ENCODE measurements around the gene SH3RF2.

Gene SH3RF2

DNA sequence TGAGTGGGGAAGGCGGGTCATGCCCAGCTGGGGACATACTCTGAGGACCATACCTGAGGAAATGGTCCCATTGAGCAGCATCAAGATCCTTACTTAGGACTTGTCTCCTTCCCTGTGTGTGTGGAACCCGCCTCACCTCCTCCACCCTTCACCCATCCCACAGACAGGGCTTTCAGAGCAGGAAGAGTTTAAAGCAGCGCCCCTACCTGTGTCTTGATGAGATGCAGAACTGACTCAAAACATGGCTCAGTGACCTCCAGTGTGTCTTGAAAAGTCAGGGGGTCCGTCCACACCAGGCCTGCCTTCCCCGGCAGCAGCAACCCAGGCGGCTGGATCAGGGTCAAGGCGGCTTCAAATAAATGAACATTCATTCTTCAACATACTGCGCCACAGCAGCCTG, 130.6 kb downstream of the SH3RF2 start:
- TF ChIP-seq ZNF548 (tag by site-specific recombination; IDR thresholded peaks at IDR 0.05) (no peak), ZNF768 (tag by site-specific recombination; IDR thresholded peaks at IDR 0.05) (no peak), ZNF530 (tag by site-specific recombination; IDR thresholded peaks at IDR 0.05; ENCODE audit: low read depth) (no peak), ZNF157 (tag by site-specific recombination; IDR thresholded peaks at IDR 0.05) (no peak), ZNF292 (tag by site-specific recombination; IDR thresholded peaks at IDR 0.05; ENCODE audit: borderline replicate concordance, low read depth) (no peak), ZNF561 (tag by site-specific recombination; IDR thresholded peaks at IDR 0.05; ENCODE audit: borderline replicate concordance) (no peak), ZNF10 (tag by site-specific recombination; IDR thresholded peaks at IDR 0.05) (no peak), ZNF623 (tag by site-specific recombination; IDR thresholded peaks at IDR 0.05) (no peak), ZNF16 (tag by site-specific recombination; IDR thresholded peaks at IDR 0.05; ENCODE audit: low read depth) (no peak), ZNF138 (tag by site-specific recombination; IDR thresholded peaks at IDR 0.05; ENCODE audit: borderline replicate concordance) (no peak), ZNF112 (tag by site-specific recombination; IDR thresholded peaks at IDR 0.05) (no peak), ZNF677 (tag by site-specific recombination; IDR thresholded peaks at IDR 0.05) (no peak), ZNF174 (tag by site-specific recombination; IDR thresholded peaks at IDR 0.05) (no peak), ZNF48 (tag by site-specific recombination; IDR thresholded peaks at IDR 0.05) (no peak), HOXD13 (CRISPR knock-in tag; IDR thresholded peaks at IDR 0.05; ENCODE audit: borderline replicate concordance) (no peak), ZNF558 (tag by site-specific recombination; IDR thresholded peaks at IDR 0.05) (no peak), KLF10 (tag by site-specific recombination; IDR thresholded peaks at IDR 0.05) (no peak)
- TF ChIP-seq, protein P1, sequence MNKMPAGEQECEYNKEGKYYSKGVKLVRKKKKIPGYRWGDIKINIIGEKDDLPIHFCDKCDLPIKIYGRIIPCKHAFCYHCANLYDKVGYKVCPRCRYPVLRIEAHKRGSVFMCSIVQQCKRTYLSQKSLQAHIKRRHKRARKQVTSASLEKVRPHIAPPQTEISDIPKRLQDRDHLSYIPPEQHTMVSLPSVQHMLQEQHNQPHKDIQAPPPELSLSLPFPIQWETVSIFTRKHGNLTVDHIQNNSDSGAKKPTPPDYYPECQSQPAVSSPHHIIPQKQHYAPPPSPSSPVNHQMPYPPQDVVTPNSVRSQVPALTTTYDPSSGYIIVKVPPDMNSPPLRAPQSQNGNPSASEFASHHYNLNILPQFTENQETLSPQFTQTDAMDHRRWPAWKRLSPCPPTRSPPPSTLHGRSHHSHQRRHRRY (tag by site-specific recombination; IDR thresholded peaks at IDR 0.05): no peak
- TF ChIP-seq, protein P2, sequence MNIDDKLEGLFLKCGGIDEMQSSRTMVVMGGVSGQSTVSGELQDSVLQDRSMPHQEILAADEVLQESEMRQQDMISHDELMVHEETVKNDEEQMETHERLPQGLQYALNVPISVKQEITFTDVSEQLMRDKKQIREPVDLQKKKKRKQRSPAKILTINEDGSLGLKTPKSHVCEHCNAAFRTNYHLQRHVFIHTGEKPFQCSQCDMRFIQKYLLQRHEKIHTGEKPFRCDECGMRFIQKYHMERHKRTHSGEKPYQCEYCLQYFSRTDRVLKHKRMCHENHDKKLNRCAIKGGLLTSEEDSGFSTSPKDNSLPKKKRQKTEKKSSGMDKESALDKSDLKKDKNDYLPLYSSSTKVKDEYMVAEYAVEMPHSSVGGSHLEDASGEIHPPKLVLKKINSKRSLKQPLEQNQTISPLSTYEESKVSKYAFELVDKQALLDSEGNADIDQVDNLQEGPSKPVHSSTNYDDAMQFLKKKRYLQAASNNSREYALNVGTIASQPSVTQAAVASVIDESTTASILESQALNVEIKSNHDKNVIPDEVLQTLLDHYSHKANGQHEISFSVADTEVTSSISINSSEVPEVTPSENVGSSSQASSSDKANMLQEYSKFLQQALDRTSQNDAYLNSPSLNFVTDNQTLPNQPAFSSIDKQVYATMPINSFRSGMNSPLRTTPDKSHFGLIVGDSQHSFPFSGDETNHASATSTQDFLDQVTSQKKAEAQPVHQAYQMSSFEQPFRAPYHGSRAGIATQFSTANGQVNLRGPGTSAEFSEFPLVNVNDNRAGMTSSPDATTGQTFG (tag by site-specific recombination; IDR thresholded peaks at IDR 0.05; ENCODE audit: borderline replicate concordance): no peak
- TF ChIP-seq, protein P3, sequence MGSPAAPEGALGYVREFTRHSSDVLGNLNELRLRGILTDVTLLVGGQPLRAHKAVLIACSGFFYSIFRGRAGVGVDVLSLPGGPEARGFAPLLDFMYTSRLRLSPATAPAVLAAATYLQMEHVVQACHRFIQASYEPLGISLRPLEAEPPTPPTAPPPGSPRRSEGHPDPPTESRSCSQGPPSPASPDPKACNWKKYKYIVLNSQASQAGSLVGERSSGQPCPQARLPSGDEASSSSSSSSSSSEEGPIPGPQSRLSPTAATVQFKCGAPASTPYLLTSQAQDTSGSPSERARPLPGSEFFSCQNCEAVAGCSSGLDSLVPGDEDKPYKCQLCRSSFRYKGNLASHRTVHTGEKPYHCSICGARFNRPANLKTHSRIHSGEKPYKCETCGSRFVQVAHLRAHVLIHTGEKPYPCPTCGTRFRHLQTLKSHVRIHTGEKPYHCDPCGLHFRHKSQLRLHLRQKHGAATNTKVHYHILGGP (tag by site-specific recombination; IDR thresholded peaks at IDR 0.05): no peak
- Histone ChIP-seq H3K9me3 (ENCODE audit: control insufficient read depth, insufficient read depth, low read depth, low read length) (no peaks in the 10 kb centered on the region), H3K4me3 (ENCODE audit: low read depth, low read length) (no peak overlapping the region), H3K36me3 (ENCODE audit: control insufficient read depth in 2 of 2, insufficient read depth in 1 of 2, low read length in 2 of 2) (no peaks in the 10 kb centered on the region), H3K4me1 (ENCODE audit: control insufficient read depth, insufficient read depth, low read length) (no peaks in the 10 kb centered on the region), H3K27ac (ENCODE audit: extremely low read depth, low read depth, low read length) (no peak overlapping the region)
- POLR2A ChIA-PET: no interaction called here
- CTCF ChIA-PET: interaction anchor here (0.6 kb wide), 1 partner anchor 456 kb away, joined by 3 read pairs; no protein-coding TSS in a partner anchor

DNA sequence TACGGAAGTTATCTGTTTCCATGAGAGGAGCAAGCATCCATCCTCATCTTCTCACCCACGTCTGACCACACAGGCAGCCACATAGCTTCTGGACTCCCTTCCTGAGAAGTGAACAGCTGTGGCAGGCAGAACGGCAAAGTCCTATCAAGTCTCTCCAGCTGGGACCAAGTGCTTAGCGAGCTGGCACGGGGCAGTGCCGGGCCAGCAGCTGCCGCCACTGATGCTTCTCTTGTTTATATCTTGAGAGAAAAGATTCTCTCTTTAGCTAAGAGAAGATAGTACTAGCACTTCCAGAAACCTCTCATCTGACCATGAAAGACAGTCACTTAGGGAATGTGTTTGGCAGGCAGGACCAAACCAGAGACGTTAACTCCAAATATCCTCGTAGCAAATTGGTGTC, 131.8 kb downstream of the SH3RF2 start:
- Histone ChIP-seq H3K4me3 (ENCODE audit: low read depth, low read length) (no peak overlapping the region), H3K9me3 (ENCODE audit: control insufficient read depth, insufficient read depth, low read depth, low read length) (no peaks in the 10 kb centered on the region), H3K27ac (ENCODE audit: extremely low read depth, low read depth, low read length) (no peak overlapping the region), H3K4me1 (ENCODE audit: control insufficient read depth, insufficient read depth, low read length) (no peaks in the 10 kb centered on the region), H3K36me3 (ENCODE audit: control insufficient read depth in 2 of 2, insufficient read depth in 1 of 2, low read length in 2 of 2) (no peaks in the 10 kb centered on the region)
- POLR2A ChIA-PET: no interaction called here
- CTCF ChIA-PET: no interaction called here
- TF ChIP-seq SETDB1 (IDR thresholded peaks at IDR 0.05; ENCODE audit: insufficient read length, low read length) (no peak), ZNF785 (tag by site-specific recombination; IDR thresholded peaks at IDR 0.05) (no peak), ZNF623 (tag by site-specific recombination; IDR thresholded peaks at IDR 0.05) (no peak), ZNF747 (tag by site-specific recombination; IDR thresholded peaks at IDR 0.05) (no peak), ZFHX2 (tag by site-specific recombination; conservative IDR thresholded peaks at IDR 0.05) (no peak), ZNF624 (tag by site-specific recombination; IDR thresholded peaks at IDR 0.05) (no peak), ZNF19 (tag by site-specific recombination; IDR thresholded peaks at IDR 0.05; ENCODE audit: low read depth) (no peak)
- TF ChIP-seq, protein P4, sequence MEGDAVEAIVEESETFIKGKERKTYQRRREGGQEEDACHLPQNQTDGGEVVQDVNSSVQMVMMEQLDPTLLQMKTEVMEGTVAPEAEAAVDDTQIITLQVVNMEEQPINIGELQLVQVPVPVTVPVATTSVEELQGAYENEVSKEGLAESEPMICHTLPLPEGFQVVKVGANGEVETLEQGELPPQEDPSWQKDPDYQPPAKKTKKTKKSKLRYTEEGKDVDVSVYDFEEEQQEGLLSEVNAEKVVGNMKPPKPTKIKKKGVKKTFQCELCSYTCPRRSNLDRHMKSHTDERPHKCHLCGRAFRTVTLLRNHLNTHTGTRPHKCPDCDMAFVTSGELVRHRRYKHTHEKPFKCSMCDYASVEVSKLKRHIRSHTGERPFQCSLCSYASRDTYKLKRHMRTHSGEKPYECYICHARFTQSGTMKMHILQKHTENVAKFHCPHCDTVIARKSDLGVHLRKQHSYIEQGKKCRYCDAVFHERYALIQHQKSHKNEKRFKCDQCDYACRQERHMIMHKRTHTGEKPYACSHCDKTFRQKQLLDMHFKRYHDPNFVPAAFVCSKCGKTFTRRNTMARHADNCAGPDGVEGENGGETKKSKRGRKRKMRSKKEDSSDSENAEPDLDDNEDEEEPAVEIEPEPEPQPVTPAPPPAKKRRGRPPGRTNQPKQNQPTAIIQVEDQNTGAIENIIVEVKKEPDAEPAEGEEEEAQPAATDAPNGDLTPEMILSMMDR (tag by site-specific recombination; IDR thresholded peaks at IDR 0.05): no peak

All from HEK293 (cell line).